H1 (cell line): ENCODE data around the gene SYNRG. TPM values are rescaled to one million over a fixed set of nuclear protein-coding genes. Genes with fewer than 3 reads are reported as not detected.

ENCODE experiments used
- CTCF ChIA-PET: fragments of 300-600 bp; sonication (Branson Sonifier 250); formaldehyde crosslinking; loops from one replicate; lab custom pipeline; 2021; ENCODE audit not compliant: partially characterized antibody; lab: Charles Lee
- POLR2A ChIA-PET: fragments of 300-600 bp; sonication (Branson Sonifier 250); formaldehyde crosslinking; loops from one replicate; lab custom pipeline; 2021; ENCODE audit warnings: inconsistent platforms; ENCODE audit not compliant: partially characterized antibody; lab: Charles Lee
- DNase-seq, 2 experiments: peaks; one replicate each; pipeline versions ENCODE4 v3.0.0 to v3.0.0-alpha.2; 2010 to 2022; ENCODE audit warnings: low spot score in 2 of 2, low read depth in 1 of 2, mixed read lengths in 1 of 2
- FAIRE-seq: peaks from 2 replicates; lab custom pipeline; 2011; peaks lifted over from hg19 to GRCh38; lab: Jason Lieb, UNC
- H2AFZ ChIP-seq: 2 replicates; pipeline ENCODE4 v1.8.1; 2012; ENCODE audit warnings: low read length, inconsistent platforms
- H2AK5ac ChIP-seq: 2 replicates; pipeline ENCODE4 v1.6.1; 2013; ENCODE audit warnings: low read depth, low read length
- H2BK120ac ChIP-seq: replicated peaks from 2 replicates; pipeline ENCODE3; 2013; ENCODE audit warnings: low read depth, low read length, inconsistent platforms
- H2BK12ac ChIP-seq: 2 replicates; pipeline ENCODE4 v1.6.1; 2013; ENCODE audit warnings: low read depth, low read length
- H2BK15ac ChIP-seq: 2 replicates; pipeline ENCODE4 v1.6.1; 2013; ENCODE audit warnings: low read length
- H2BK20ac ChIP-seq: 2 replicates; pipeline ENCODE4 v1.6.1; 2013; ENCODE audit warnings: low read length
- H2BK5ac ChIP-seq: 2 replicates; pipeline ENCODE4 v1.6.1; 2013; ENCODE audit warnings: low read depth, low read length
- H3K14ac ChIP-seq: 2 replicates; pipeline ENCODE4 v1.6.1; 2013; ENCODE audit warnings: inconsistent platforms; ENCODE audit not compliant: insufficient read length
- H3K18ac ChIP-seq: 2 replicates; pipeline ENCODE4 v1.6.1; 2013; ENCODE audit warnings: low read length; ENCODE audit errors: extremely low read depth
- H3K23ac ChIP-seq: 2 replicates; pipeline ENCODE4 v1.6.1; 2013; ENCODE audit warnings: inconsistent platforms; ENCODE audit not compliant: insufficient read length
- H3K23me2 ChIP-seq: 2 replicates; pipeline ENCODE4 v1.6.1; 2013; ENCODE audit warnings: low read depth, low read length
- H3K27ac ChIP-seq: 2 replicates; pipeline ENCODE4 v1.6.1; 2011; ENCODE audit warnings: low read depth, low read length, inconsistent platforms
- H3K27me3 ChIP-seq, 4 experiments: replicated peaks in 1 of 4; 1 replicate in 1 of 4; 2 replicates in 3 of 4; pipeline versions ENCODE4 v1.6.1 to v1.8.1; 2011 to 2013; ENCODE audit warnings: low read length in 3 of 4, mild to moderate bottlenecking in 3 of 4, inconsistent platforms in 2 of 4, mixed read lengths in 2 of 4, moderate library complexity in 1 of 4; ENCODE audit not compliant: control insufficient read depth in 3 of 4, insufficient read depth in 3 of 4; ENCODE audit errors: extremely low read depth in 1 of 4
- H3K36me3 ChIP-seq, 4 experiments: 2 replicates each; pipeline versions ENCODE4 v1.6.1 to v1.8.1; 2011 to 2013; ENCODE audit warnings: mild to moderate bottlenecking in 4 of 4, low read length in 3 of 4, moderate library complexity in 2 of 4, control low read depth in 1 of 4, inconsistent platforms in 1 of 4; ENCODE audit not compliant: insufficient read depth in 4 of 4, control insufficient read depth in 2 of 4
- H3K4ac ChIP-seq: replicated peaks from 2 replicates; pipeline ENCODE3; 2013; ENCODE audit warnings: low read length, low read depth, mixed read lengths, inconsistent platforms; ENCODE audit not compliant: insufficient read length
- H3K4me1 ChIP-seq, 4 experiments: replicated peaks in 1 of 4; 1 replicate in 1 of 4; 2 replicates in 3 of 4; pipeline versions ENCODE4 v1.6.1 to v1.8.1; 2011 to 2013; ENCODE audit warnings: low read length in 3 of 4, inconsistent platforms in 2 of 4, mixed read lengths in 1 of 4; ENCODE audit not compliant: insufficient read depth in 4 of 4, control insufficient read depth in 3 of 4
- H3K4me2 ChIP-seq, 2 experiments: 2 replicates each; pipeline versions ENCODE4 v1.6.1 to v1.8.1; 2011 to 2013; ENCODE audit warnings: low read depth in 2 of 2, low read length in 2 of 2, control low read depth in 1 of 2, inconsistent platforms in 1 of 2, mild to moderate bottlenecking in 1 of 2; ENCODE audit not compliant: insufficient read depth in 1 of 2
- H3K4me3 ChIP-seq, 4 experiments: fragments of 200-600, 300-600 bp in 1 of 4; sonication (generic), shearing (Covaris generic), sonication (Bioruptor Twin) in 1 of 4; 2 replicates each; pipeline versions ENCODE4 v1.5.1 to v1.8.1; 2011 to 2016; ENCODE audit warnings: low read length in 4 of 4, low read depth in 3 of 4, control low read depth in 2 of 4, inconsistent platforms in 2 of 4, mild to moderate bottlenecking in 2 of 4, mixed read lengths in 1 of 4, moderate library complexity in 1 of 4; ENCODE audit not compliant: insufficient read depth in 2 of 4; ENCODE audit errors: extremely low read depth in 1 of 4
- H3K56ac ChIP-seq: replicated peaks from 2 replicates; pipeline ENCODE3; 2013; ENCODE audit warnings: low read depth, mild to moderate bottlenecking, mixed read lengths, low read length, inconsistent platforms; ENCODE audit not compliant: insufficient read length
- H3K79me1 ChIP-seq: 2 replicates; pipeline ENCODE4 v1.6.1; 2013; ENCODE audit warnings: low read depth, low read length, control low read depth
- H3K79me2 ChIP-seq, 2 experiments: 2 replicates each; pipeline versions ENCODE4 v1.6.1 to v1.8.1; 2012 to 2013; ENCODE audit warnings: low read length in 2 of 2, mild to moderate bottlenecking in 2 of 2, inconsistent platforms in 1 of 2; ENCODE audit not compliant: insufficient read depth in 2 of 2, control insufficient read depth in 1 of 2
- H3K9ac ChIP-seq, 4 experiments: replicated peaks in 1 of 4; 1 replicate in 1 of 4; 2 replicates in 3 of 4; pipeline versions ENCODE4 v1.6.1 to v1.8.1; 2011 to 2013; ENCODE audit warnings: low read depth in 3 of 4, low read length in 3 of 4, control low read depth in 2 of 4, mild to moderate bottlenecking in 2 of 4, moderate library complexity in 2 of 4, inconsistent platforms in 1 of 4; ENCODE audit errors: extremely low read depth in 1 of 4
- H3K9me3 ChIP-seq, 2 experiments: 2 replicates each; pipeline versions ENCODE4 v1.6.1 to v1.8.1; 2012 to 2013; ENCODE audit warnings: mild to moderate bottlenecking in 2 of 2, moderate library complexity in 2 of 2, control low read depth in 1 of 2, inconsistent platforms in 1 of 2, low read depth in 1 of 2, low read length in 1 of 2, mixed read lengths in 1 of 2; ENCODE audit not compliant: insufficient read depth in 2 of 2
- H4K20me1 ChIP-seq, 2 experiments: replicated peaks in 1 of 2; 2 replicates each; pipeline versions ENCODE3 to v1.8.1; 2011 to 2013; ENCODE audit warnings: inconsistent platforms in 2 of 2, low read length in 2 of 2, mild to moderate bottlenecking in 1 of 2; ENCODE audit not compliant: insufficient read depth in 2 of 2, control insufficient read depth in 1 of 2
- H4K5ac ChIP-seq: 2 replicates; pipeline ENCODE4 v1.6.1; 2013; ENCODE audit warnings: low read length, low read depth, mixed read lengths, inconsistent platforms; ENCODE audit not compliant: insufficient read length
- H4K8ac ChIP-seq: 2 replicates; pipeline ENCODE4 v1.8.0; 2013; ENCODE audit warnings: mild to moderate bottlenecking, moderate library complexity, low read length, inconsistent platforms; ENCODE audit not compliant: insufficient read depth; ENCODE audit errors: extremely low read depth
- H4K91ac ChIP-seq: replicated peaks from 2 replicates; pipeline ENCODE3; 2013; ENCODE audit warnings: low read length, mixed read lengths, inconsistent platforms; ENCODE audit not compliant: insufficient read length
- BCL11A ChIP-seq, 2 experiments: IDR thresholded peaks; one replicate each; pipeline ENCODE4 v1.6.1; 2011; ENCODE audit warnings: low read depth in 2 of 2, low read length in 2 of 2, mild to moderate bottlenecking in 2 of 2
- CBX8 ChIP-seq: fragments of 300-800, 300-1000 bp; sonication (generic); IDR thresholded peaks from 2 replicates; pipeline ENCODE4 v1.7.1; 2016; ENCODE audit warnings: low read depth, low read length, borderline replicate concordance
- KDM4A ChIP-seq: IDR thresholded peaks from one replicate; pipeline ENCODE4 v1.7.1; 2012; ENCODE audit warnings: low read depth, mild to moderate bottlenecking, moderate library complexity, low read length, inconsistent platforms; ENCODE audit not compliant: severe bottlenecking
- WGBS, 2 experiments: shearing (Covaris generic) in 1 of 2; methylation state at CpG; one replicate each; pipeline versions ENCODE4 v1.1.6 to v1.1.7; 2013 to 2015; ENCODE audit warnings: low lambda C conversion rate in 2 of 2, mixed read lengths in 2 of 2, inconsistent platforms in 1 of 2, low coverage in 1 of 2, missing lambda C conversion rate in 1 of 2; ENCODE audit not compliant: insufficient replicate concordance in 2 of 2, insufficient coverage in 1 of 2, insufficient read length in 1 of 2; ENCODE audit errors: extremely low coverage in 1 of 2, missing lambda C conversion rate in 1 of 2; 5-methylcytosine and 5-hydroxymethylcytosine counted together
- polyA plus RNA-seq, 7 experiments: library from polyadenylated mRNA; depleted of rRNA in 3 of 7; stranded (reverse) in 5 of 7; unstranded in 2 of 7; fragments of >200 nt in 5 of 7; fragments of 200-250 nt in 2 of 7; gene quantifications; 1 replicate in 5 of 7; 2 replicates in 1 of 7; 4 replicates in 1 of 7; pipeline versions ENCODE4 v1.2.1 to v1.2.3, GENCODE V29; 2011 to 2013; ENCODE audit warnings: missing spikeins in 2 of 7, mixed read lengths in 2 of 7
- total RNA-seq: library from RNA; stranded (reverse); fragmentation: NEBNext Ultra II Directional; extraction: Animal tissue kit (Norgen Biotek cat#: 25700); gene quantifications from 2 replicates; pipeline ENCODE4 v1.2.1, GENCODE V29; 2021

The SYNRG gene
- total and polyA plus RNA-seq, 2 of the 8 experiments (the other 6 are each of a cell fraction or from before 2014, with no cell fraction given) = 7.7 to 31.7 TPM

- H3K4ac ChIP-seq = no peak overlapping the region
- H3K79me2 ChIP-seq = peaks cover 0 to 51% of the 10 kb centered on the region in 2 experiments; a peak in 2 of 4 replicates
- WGBS, 2 experiments = 76% methylated on average over 4 of the region's 4 CpGs; no CpG with 5 or more reads in 1 of the 2 experiments
- H3K27ac ChIP-seq = no peak overlapping the region
- H3K4me2 ChIP-seq = no peak overlapping the region; a peak in 1 of 4 replicates
- no peak overlapping the region for H4K5ac ChIP-seq
- no peak overlapping the region for H2BK5ac ChIP-seq
- peak overlapping the region in 1 of 4 experiments; percentile 81; a peak in 1 of 8 replicates for H3K4me3 ChIP-seq
- peaks cover 2% of the 10 kb centered on the region; the same call in 1 of the 2 replicates for H3K79me1 ChIP-seq
- H3K9ac ChIP-seq = no peak overlapping the region
- H3K36me3 ChIP-seq = no peaks in the 10 kb centered on the region
- H3K27me3 ChIP-seq = peaks cover 0 to 3% (median 0%) of the 10 kb centered on the region in 4 experiments; a peak in 4 of 7 replicates
- DNase-seq (no peak), FAIRE-seq (no peak)
- H4K20me1 ChIP-seq = peaks cover 0 to 3% of the 10 kb centered on the region in 2 experiments
- H4K8ac ChIP-seq = no peak overlapping the region
- no peaks in the 10 kb centered on the region for H3K9me3 ChIP-seq
- H3K18ac ChIP-seq = no peak overlapping the region
- ChIA-PET CTCF (interaction anchor here (1.0 to 1.6 kb wide), 2 partner anchors 10 to 116 kb away, joined by 3 to 4 read pairs; partner anchors contain the start of gene C17orf78), POLR2A (interaction anchor here (0.6 to 0.8 kb wide), 2 partner anchors 15 to 1644 kb away, joined by 4 to 5 read pairs; no protein-coding TSS in a partner anchor)
- no peak overlapping the region for H3K14ac ChIP-seq
- no peak overlapping the region for H2BK12ac ChIP-seq
- no peak overlapping the region for H4K91ac ChIP-seq
- H2AK5ac ChIP-seq = no peak overlapping the region
- peaks cover 11% of the 10 kb centered on the region for H3K23me2 ChIP-seq
- no peak overlapping the region for H2AFZ ChIP-seq
- no peak overlapping the region for H2BK20ac ChIP-seq
- no peak overlapping the region for H3K56ac ChIP-seq
- H2BK15ac ChIP-seq = no peak overlapping the region
- no peak overlapping the region for H3K23ac ChIP-seq
- H3K4me1 ChIP-seq = peaks cover 13 to 21% (median 15%) of the 10 kb centered on the region in 4 experiments
- H2BK120ac ChIP-seq = no peak overlapping the region
- no peak for TF ChIP-seq KDM4A
- no peak for TF ChIP-seq CBX8
- TF ChIP-seq BCL11A (IDR thresholded peaks at IDR 0.05; ENCODE audit: low read depth in 2 of 2, low read length in 2 of 2) = no peak
These were observed 117.1 kb downstream of the SYNRG start for GRCh38 chr17:37492167-37492566.
